Bronchial epithelial cell (primary cell): ENCODE measurements around the gene PPFIA1. TPM values are rescaled to one million over a fixed set of nuclear protein-coding genes. Genes with fewer than 3 reads are reported as not detected.
A peak's percentile ranks its signal among the peaks of the same experiment; 100 is the strongest.

Experiments used
- DNase-seq: peaks from one replicate; pipeline ENCODE4 v3.0.0-alpha.2; 2010; ENCODE audit warnings: low read depth
- FAIRE-seq: peaks from 2 replicates; lab custom pipeline; 2011; peaks lifted over from hg19 to GRCh38; lab: Jason Lieb, UNC
- H3K27me3 ChIP-seq: 2 replicates; pipeline ENCODE4 v1.5.1; 2011; ENCODE audit warnings: low read length; ENCODE audit not compliant: control insufficient read depth, insufficient read depth
- H3K36me3 ChIP-seq: 2 replicates; pipeline ENCODE4 v1.5.1; 2011; ENCODE audit warnings: low read length; ENCODE audit not compliant: control insufficient read depth, insufficient read depth
- H3K4me3 ChIP-seq: 2 replicates; pipeline ENCODE4 v1.5.1; 2011; ENCODE audit warnings: mild to moderate bottlenecking, low read depth, low read length, control low read depth
- total RNA-seq: library from RNA; depleted of rRNA; stranded (reverse); fragments of >200 nt; gene quantifications from 2 replicates; pipeline ENCODE4 v1.2.1, GENCODE V29; 2014
- TF ChIP-seq, protein P1 (sequence below): IDR thresholded peaks from 2 replicates; pipeline ENCODE4 v1.5.1; 2011; ENCODE audit warnings: mild to moderate bottlenecking, moderate library complexity, low read length, control low read depth, inconsistent platforms; ENCODE audit not compliant: insufficient read depth, severe bottlenecking

The PPFIA1 gene
- total RNA-seq, 1 donor from 2014 or later, result 35.0 TPM

- DNase-seq (no peak), FAIRE-seq (no peak)
- TF ChIP-seq, protein P1, sequence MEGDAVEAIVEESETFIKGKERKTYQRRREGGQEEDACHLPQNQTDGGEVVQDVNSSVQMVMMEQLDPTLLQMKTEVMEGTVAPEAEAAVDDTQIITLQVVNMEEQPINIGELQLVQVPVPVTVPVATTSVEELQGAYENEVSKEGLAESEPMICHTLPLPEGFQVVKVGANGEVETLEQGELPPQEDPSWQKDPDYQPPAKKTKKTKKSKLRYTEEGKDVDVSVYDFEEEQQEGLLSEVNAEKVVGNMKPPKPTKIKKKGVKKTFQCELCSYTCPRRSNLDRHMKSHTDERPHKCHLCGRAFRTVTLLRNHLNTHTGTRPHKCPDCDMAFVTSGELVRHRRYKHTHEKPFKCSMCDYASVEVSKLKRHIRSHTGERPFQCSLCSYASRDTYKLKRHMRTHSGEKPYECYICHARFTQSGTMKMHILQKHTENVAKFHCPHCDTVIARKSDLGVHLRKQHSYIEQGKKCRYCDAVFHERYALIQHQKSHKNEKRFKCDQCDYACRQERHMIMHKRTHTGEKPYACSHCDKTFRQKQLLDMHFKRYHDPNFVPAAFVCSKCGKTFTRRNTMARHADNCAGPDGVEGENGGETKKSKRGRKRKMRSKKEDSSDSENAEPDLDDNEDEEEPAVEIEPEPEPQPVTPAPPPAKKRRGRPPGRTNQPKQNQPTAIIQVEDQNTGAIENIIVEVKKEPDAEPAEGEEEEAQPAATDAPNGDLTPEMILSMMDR, result no peak
- H3K4me3 ChIP-seq, result no peak overlapping the region
- H3K27me3 ChIP-seq, result no peaks in the 10 kb centered on the region
- H3K36me3 ChIP-seq, result peaks cover 60% of the 10 kb centered on the region
These were observed 147.6 kb downstream of the PPFIA1 start for GRCh38 chr11:70418130-70418529.

GRCh38 chr11:70419307-70420007 lies 149.0 kb downstream of the PPFIA1 start:
- H3K27me3 ChIP-seq, result no peaks in the 10 kb centered on the region
- TF ChIP-seq, protein P1, result no peak
- no peak for FAIRE-seq
- DNase-seq, result no peak
- no peak overlapping the region for H3K4me3 ChIP-seq
- peaks cover 65% of the 10 kb centered on the region for H3K36me3 ChIP-seq

GRCh38 chr11:70420008-70420464 lies 149.5 kb downstream of the PPFIA1 start:
- DNase-seq, result peak; percentile 29
- no peaks in the 10 kb centered on the region for H3K27me3 ChIP-seq
- no peak overlapping the region for H3K4me3 ChIP-seq
- TF ChIP-seq, protein P1, result no peak
- no peak for FAIRE-seq
- H3K36me3 ChIP-seq, result peaks cover 64% of the 10 kb centered on the region

DNA sequence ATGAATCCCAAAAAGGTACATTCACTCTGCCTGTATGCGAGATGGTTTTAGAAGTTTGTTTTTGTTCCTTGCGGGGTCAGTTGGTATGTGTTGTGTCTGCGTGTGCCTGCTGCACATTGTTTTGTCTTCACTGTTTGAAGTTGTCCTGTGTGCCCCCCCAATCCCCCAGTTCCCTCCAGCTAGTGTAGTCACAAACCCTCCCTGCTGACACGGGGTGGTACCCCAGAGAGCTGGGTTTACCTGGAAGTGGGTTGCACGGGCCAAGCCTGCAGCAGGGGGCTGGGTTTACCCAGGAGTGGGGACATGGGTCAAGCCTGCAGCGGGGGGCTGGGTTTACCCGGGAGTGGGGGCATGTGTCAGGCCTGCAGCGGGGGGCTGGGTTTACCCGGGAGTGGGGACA lies 150.0 kb downstream of the PPFIA1 start:
- no peak overlapping the region for H3K4me3 ChIP-seq
- TF ChIP-seq, protein P1, result no peak
- H3K27me3 ChIP-seq, result no peaks in the 10 kb centered on the region
- DNase-seq, result no peak
- peak; percentile 43 for FAIRE-seq
- H3K36me3 ChIP-seq, result peaks cover 62% of the 10 kb centered on the region

- Histone ChIP-seq H3K27me3 (no peaks in the 10 kb centered on the region), H3K4me3 (no peak overlapping the region), H3K36me3 (peaks cover 61% of the 10 kb centered on the region)
- FAIRE-seq (no peak), DNase-seq (no peak)
- TF ChIP-seq, protein P1, result no peak
These were observed 150.6 kb downstream of the PPFIA1 start for GRCh38 chr11:70421123-70421522.
